Mesothelial cell of epicardium (in vitro differentiated cells): ENCODE results near the gene KAZN. TPM values are rescaled to one million over a fixed set of nuclear protein-coding genes. Genes with fewer than 3 reads are reported as not detected.

Experiments used
- DNase-seq, 2 experiments: peaks; one replicate each; pipeline ENCODE4 v3.0.0; 2021; ENCODE audit warnings: low spot score in 2 of 2; ENCODE audit not compliant: unreplicated experiment in 2 of 2
- H3K27ac Mint-ChIP-seq: 2 replicates; pipeline ENCODE4 v1.8.0; 2021; ENCODE audit warnings: mixed read lengths
- H3K27me3 Mint-ChIP-seq: 2 replicates; pipeline ENCODE4 v1.8.0; 2021; ENCODE audit warnings: low read depth, mixed read lengths
- H3K36me3 Mint-ChIP-seq: 2 replicates; pipeline ENCODE4 v1.8.0; 2021; ENCODE audit warnings: mixed read lengths
- H3K4me1 Mint-ChIP-seq: 2 replicates; pipeline ENCODE4 v1.8.0; 2021; ENCODE audit warnings: mixed read lengths
- H3K4me3 Mint-ChIP-seq: 2 replicates; pipeline ENCODE4 v1.8.0; 2021; ENCODE audit warnings: mild to moderate bottlenecking, moderate library complexity, mixed read lengths
- H3K9me3 Mint-ChIP-seq: 2 replicates; pipeline ENCODE4 v1.8.0; 2021; ENCODE audit warnings: mixed read lengths
- CTCF ChIP-seq: fragments of 200-600 bp; sonication (generic); IDR thresholded peaks from one replicate; pipeline ENCODE4 v1.5.0; 2021; ENCODE audit warnings: antibody characterized with exemption; ENCODE audit not compliant: unreplicated experiment
- total RNA-seq: library from RNA; stranded (reverse); gene quantifications from 3 replicates; pipeline ENCODE4 v1.2.1, GENCODE V29; 2021

Gene KAZN
- total RNA-seq, 1 donor from 2014 or later: 38.4 TPM

- no peak overlapping the region for H3K4me3 Mint-ChIP-seq
- H3K9me3 Mint-ChIP-seq: no peaks in the 10 kb centered on the region
- no peaks in the 10 kb centered on the region for H3K4me1 Mint-ChIP-seq
- no peak for DNase-seq
- TF ChIP-seq CTCF: no peak
- H3K27me3 Mint-ChIP-seq: no peaks in the 10 kb centered on the region
- H3K36me3 Mint-ChIP-seq: no peaks in the 10 kb centered on the region
- H3K27ac Mint-ChIP-seq: no peak overlapping the region
These were observed 175.0 kb downstream of the KAZN start for GRCh38 chr1:14773396-14774025.

GRCh38 chr1:14774225-14774624, 175.7 kb downstream of the KAZN start:
- no peak for TF ChIP-seq CTCF

GRCh38 chr1:14774988-14775387, 176.5 kb downstream of the KAZN start:
- Mint-ChIP-seq H3K4me1 (peaks cover 8% of the 10 kb centered on the region), H3K36me3 (no peaks in the 10 kb centered on the region), H3K27ac (no peak overlapping the region), H3K4me3 (no peak overlapping the region), H3K27me3 (no peaks in the 10 kb centered on the region), H3K9me3 (no peaks in the 10 kb centered on the region)
- TF ChIP-seq CTCF: no peak
- no peak for DNase-seq

More at GRCh38 chr1:14774225-14774624, 175.7 kb downstream of the KAZN start:
- Mint-ChIP-seq H3K27me3 (no peaks in the 10 kb centered on the region), H3K27ac (no peak overlapping the region), H3K9me3 (no peaks in the 10 kb centered on the region), H3K36me3 (no peaks in the 10 kb centered on the region), H3K4me3 (no peak overlapping the region), H3K4me1 (peaks cover under 1% of the 10 kb centered on the region)
- DNase-seq: no peak

GRCh38 chr1:14775434-14775833, 176.9 kb downstream of the KAZN start:
- Mint-ChIP-seq H3K4me1 (peaks cover 13% of the 10 kb centered on the region), H3K36me3 (no peaks in the 10 kb centered on the region), H3K27me3 (no peaks in the 10 kb centered on the region), H3K9me3 (no peaks in the 10 kb centered on the region), H3K27ac (no peak overlapping the region), H3K4me3 (no peak overlapping the region)
- DNase-seq: no peak
- TF ChIP-seq CTCF: no peak

GRCh38 chr1:14777516-14778506, 179.3 kb downstream of the KAZN start:
- no peaks in the 10 kb centered on the region for H3K27me3 Mint-ChIP-seq
- no peak for DNase-seq
- peaks cover 20% of the 10 kb centered on the region for H3K4me1 Mint-ChIP-seq
- TF ChIP-seq CTCF: no peak
- no peak overlapping the region for H3K4me3 Mint-ChIP-seq
- no peak overlapping the region for H3K27ac Mint-ChIP-seq
- H3K9me3 Mint-ChIP-seq: no peaks in the 10 kb centered on the region
- H3K36me3 Mint-ChIP-seq: no peaks in the 10 kb centered on the region
